ENCODE data around the gene DCLK1.

DNA sequence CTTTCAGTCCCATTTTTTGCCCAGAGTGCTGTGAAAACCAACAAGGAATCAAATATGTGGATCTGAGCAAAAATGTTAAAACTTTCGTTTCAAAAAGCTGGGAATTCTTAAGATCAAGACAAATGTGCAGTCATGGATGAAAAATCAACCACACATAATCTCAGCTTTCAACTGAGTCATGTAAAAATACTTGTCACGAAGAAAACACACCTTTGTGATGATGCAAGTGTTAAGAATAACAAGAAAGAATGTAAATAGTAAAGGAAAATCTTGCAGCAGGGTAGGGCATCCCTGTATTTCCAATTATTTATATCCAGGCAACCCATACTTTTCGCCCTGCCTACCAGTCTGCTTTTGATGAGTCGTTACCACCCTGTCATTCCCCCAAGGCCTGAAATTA lies 27.4 kb upstream of the DCLK1 start:
- no peak for TF ChIP-seq EZH2 (IDR thresholded peaks at IDR 0.05; ENCODE audit: borderline replicate concordance)
- TF ChIP-seq, protein P1, sequence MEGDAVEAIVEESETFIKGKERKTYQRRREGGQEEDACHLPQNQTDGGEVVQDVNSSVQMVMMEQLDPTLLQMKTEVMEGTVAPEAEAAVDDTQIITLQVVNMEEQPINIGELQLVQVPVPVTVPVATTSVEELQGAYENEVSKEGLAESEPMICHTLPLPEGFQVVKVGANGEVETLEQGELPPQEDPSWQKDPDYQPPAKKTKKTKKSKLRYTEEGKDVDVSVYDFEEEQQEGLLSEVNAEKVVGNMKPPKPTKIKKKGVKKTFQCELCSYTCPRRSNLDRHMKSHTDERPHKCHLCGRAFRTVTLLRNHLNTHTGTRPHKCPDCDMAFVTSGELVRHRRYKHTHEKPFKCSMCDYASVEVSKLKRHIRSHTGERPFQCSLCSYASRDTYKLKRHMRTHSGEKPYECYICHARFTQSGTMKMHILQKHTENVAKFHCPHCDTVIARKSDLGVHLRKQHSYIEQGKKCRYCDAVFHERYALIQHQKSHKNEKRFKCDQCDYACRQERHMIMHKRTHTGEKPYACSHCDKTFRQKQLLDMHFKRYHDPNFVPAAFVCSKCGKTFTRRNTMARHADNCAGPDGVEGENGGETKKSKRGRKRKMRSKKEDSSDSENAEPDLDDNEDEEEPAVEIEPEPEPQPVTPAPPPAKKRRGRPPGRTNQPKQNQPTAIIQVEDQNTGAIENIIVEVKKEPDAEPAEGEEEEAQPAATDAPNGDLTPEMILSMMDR (IDR thresholded peaks at IDR 0.05; ENCODE audit: poor library complexity), result no peak

Measured in hepatocyte (in vitro differentiated cells).